T1000 (cell line): ENCODE measurements around the gene RNF151.
A peak's percentile ranks its signal among the peaks of the same experiment; 100 is the strongest.
"Not testable (repeated sequence)": the region's sequence is repeated elsewhere in the genome, so short reads cannot be mapped to it uniquely, and the experiment has no call there.

Experiments used
- DNase-seq: peaks from one replicate; lab custom pipeline; 2025; ENCODE audit warnings: mixed read lengths; lab: John Stamatoyannopoulos, UW

RNF151 gene

GRCh38 chr16:1938910-1939309 is 27.7 kb upstream of the RNF151 start:
- DNase-seq: no peak

DNA sequence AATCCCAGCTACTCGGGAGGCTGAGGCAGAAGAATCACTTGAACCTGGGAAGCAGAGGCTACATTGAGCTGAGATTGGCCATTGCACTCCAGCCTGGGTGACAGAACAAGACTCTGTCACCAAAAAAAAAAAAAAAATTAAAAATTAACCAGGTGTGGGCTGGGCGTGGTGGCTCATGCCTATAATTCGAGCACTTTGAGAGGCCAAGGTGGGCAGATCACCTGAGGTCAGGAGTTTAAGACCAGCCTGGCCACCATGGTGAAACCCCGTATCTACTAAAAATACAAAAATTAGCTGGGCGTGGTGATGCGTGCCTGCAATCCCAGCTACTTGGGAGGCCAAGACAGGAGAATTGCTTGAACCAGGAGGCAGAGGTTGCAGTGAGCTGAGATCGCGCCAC is 26.8 kb upstream of the RNF151 start:
- DNase-seq: not testable (repeated sequence)

GRCh38 chr16:1940273-1941161 is 26.1 kb upstream of the RNF151 start:
- DNase-seq: no peak

DNA sequence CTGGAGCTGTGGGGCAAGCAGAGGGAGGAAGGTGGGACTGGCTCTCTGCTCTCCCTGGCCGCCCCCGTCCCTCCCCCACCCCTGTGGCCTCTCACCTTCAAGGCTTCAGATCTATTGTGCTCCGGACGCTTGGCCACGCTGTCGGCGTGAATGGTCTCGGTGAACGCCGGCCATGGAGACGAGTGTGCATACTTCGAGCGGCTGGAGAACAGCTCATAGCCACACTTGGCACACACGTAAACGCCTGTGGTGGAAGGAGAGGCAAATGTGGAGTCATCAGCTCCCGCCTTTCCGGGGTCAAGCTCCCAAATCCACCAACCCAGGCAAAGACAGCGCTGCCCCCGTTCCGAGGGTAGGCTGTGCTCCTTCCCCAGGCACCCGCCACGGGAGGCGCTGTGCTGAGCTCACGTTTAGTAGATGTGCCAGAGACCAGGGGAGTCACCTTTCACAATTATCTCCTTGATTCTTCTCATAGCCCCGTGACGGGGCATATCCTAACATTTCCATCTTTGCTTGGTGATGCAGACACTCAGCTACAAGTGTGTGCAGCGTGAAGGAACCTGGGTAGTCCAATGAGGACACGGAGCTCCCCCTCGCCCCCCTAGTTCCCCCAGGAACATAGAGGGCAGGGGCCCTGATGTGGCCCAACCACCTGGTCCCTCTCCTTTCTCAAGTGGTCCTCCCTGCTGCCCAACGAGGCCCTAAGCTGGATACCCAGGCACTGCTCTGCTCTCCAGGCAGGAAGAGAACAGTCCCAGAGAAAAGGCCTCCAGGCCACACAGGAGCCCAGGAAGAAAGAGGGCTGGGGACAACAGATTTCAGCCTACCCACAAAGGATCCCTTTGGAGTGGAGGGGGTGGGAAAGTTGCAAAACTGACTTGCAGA is 25.3 kb upstream of the RNF151 start:
- no peak for DNase-seq

DNA sequence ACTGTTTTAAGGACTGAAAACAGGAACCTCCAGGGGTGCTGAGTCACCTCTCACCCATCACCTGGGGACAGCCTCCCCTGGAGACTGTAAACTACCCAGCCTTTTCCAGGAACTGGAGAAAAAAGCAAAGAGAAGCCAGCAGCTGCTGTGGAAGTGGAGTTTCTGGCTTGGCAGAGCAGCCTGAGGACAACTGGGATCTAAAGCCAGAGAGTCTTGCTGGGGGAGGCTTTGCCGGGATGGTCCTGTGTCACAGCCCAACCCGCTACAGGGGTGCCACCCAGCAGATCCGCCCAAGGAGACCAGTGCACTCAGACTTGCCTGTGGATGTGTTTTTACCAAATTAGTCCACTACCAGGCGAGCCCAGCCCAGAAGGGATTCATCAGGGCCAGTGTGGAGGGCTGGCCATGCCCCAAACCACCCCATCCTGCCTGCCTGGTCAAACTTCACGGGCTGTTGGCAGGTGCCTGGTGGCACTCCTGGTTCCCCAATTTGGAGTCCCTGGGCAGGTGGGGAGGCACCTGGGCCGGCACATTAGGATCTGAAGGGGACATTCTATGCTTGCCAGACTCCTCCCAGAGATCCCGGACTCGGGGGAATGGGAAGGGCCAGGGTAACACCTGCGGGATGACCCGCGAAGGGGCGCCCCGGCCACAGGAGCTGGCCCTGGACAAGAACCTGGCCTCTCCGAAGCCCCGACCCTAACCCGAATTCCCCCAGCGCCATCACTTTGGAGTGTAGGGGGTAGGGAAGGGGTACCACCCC is 24.4 kb upstream of the RNF151 start:
- no peak for DNase-seq

- peak; percentile 99 for DNase-seq
These were observed 23.6 kb upstream of the RNF151 start, which contains the start of gene MSRB1 for GRCh38 chr16:1942810-1943726. Gene MSRB1 (minus strand): TSS chr16:1943199. CDS start chr16:1943156, 43 bp downstream.

DNA sequence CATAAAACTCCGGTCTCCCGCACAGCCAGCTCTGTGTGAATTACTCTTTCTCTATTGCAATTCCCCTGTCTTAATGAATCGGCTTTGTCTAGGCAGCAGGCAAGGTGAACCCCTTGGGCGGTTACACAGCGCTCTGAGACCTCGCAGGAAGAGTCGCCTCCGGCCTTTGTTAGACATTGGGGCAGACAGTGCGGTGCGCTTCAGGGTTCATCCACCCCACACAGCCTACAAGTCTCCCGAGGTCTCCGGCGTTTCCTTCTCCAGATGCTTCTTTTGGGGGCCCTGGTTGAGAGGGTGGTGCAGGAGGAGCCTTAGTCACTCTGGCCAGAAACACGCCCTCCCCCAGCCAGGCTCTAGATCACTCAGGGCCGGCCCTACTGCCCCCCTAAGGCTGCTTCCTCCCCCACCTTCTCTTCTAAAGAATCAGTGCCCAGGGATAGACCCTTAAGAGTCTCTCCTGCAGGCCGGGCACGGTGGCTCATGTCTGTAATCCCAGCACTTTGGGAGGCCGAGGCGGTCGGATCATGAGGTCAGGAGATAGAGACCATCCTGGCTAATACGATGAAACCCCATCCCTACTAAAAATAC is 21.9 kb upstream of the RNF151 start:
- DNase-seq: no peak

DNA sequence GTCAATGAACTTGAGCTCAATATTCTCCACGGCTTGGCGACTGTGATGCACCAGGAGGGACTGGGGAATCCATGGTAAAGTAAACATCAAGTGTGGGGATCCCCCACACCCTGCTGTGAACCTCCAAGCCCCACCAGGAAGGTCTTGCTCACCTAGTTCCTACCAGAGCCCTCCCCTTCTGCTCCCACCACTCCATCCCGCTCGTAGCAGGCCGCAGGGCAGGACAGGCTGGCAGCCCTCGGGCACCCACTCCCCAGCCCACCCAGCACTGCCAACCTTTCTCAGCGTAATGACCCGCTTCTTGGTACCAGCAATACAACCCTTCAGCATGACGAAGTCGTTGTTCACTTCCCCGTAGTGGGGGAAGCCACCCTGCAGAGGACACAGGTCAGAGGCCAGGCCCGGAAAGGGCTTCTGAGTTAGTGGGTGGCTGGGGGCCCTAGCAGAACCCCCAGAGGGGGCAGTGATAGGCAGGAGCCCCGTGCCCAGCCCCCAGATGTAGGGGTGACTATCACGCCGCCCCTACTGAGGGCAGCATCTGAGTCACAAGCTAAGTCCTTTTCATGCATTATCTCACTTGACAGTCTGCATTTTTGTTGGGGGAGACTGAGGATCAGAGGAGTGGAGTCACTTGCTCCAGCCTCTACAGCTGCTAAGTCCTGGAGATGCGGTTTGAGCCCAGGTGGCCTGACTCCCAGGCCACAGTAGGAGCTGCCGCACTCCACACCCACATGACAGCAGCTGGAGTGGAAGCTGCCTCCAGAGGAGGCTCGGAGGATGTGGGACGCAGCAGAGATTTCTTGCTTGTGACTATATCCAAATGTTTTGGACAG is 20.9 kb upstream of the RNF151 start:
- no peak for DNase-seq

- no peak for DNase-seq
These were observed 19.9 kb upstream of the RNF151 start for GRCh38 chr16:1946495-1947368.

DNA sequence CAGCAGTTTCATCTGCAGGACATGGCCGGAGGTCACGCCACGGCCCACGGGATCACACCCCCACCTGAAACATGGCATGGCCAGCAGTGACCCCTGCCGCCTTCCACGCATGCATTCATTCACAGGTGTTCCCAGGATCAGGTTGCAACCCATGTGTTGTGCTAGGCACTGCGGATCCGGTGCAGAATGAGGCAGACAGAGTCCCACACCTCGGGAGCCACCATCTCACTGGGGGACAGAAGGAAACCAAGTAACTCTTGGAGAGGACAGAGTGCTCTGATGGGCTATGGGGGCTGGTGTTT is 19.3 kb upstream of the RNF151 start:
- DNase-seq: no peak

DNA sequence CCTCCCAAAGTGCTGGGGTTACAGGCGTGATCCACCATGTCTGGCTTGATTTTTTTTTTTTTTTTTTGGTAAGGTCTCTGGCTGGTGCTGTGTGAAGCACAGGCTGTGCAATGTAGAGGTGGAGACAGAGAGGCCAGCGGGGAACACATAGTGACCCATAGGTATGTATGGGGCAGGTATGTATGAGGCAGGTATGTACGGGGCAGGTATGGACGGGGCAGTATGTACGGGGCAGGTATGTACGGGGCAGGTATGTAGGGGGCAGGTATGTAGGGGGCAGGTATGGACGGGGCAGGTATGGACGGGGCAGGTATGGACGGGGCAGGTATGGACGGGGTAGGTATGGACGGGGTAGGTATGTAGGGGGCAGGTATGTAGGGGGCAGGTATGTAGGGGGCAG is 17.1 kb upstream of the RNF151 start:
- DNase-seq: no peak

DNA sequence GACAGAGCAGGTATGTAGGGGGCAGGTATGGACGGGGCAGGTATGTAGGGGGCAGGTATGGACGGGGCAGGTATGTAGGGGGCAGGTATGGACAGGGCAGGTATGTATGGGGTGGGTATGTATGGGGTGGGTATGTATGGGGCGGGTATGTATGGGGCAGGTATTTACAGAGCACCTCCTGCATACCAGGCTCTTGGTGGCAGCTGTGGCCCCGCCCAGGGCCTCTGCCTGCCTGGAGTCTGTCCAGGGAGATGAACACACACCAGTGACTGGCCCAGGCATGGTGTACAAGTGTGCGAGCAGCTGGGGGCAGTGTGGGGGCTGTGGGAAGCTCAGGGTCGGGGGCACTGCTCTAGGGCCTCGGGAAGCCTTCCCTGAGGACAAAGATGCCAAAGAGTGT is 16.6 kb upstream of the RNF151 start:
- DNase-seq: no peak

- no peak for DNase-seq
These were observed 16.1 kb upstream of the RNF151 start for GRCh38 chr16:1950559-1950958.

- DNase-seq: no peak
These were observed 12.9 kb upstream of the RNF151 start for GRCh38 chr16:1953734-1954133.

DNA sequence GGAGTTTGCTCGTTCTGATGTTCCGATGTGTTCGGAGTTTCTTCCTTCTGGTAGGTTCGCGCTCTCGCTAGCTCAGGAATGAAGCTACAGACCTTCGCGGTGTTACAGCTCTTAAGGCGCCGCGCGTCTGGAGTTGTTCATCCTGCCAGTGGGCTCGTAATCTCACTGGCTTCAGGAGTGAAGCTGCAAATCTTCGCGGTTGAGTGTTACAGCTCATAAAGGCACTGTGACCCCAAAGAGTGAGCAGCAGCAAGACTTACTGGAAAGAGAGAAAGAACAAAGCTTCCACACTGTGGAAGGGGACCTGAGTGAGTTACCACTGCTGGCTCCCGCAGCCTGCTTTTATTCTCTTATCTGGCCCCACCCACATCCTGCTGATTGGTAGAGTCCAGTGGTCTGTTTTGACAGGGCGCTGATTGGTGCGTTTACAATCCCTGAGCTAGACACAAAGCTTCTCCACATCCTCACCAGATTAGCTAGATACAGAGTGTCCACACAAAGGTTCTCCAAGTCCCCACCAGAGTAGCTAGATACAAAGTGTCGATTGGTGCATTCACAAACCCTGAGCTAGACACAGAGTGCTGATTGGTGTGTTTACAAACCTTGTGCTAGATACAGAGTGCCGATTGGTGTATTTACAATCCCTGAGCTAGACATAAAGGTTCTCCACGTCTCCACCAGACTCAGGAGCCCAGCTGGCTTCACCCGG is 9.1 kb upstream of the RNF151 start:
- peak; percentile 42 for DNase-seq

- DNase-seq: not testable (repeated sequence)
These were observed 8.5 kb upstream of the RNF151 start for GRCh38 chr16:1958143-1958491.

- DNase-seq: no peak
These were observed 7.9 kb upstream of the RNF151 start for GRCh38 chr16:1958715-1959268.
